Measurements from ENCODE around the gene TTC23. TPM values are rescaled to one million over a fixed set of nuclear protein-coding genes. Genes with fewer than 3 reads are reported as not detected.
"Not testable (repeated sequence)": the region's sequence is repeated elsewhere in the genome, so short reads cannot be mapped to it uniquely, and the experiment has no call there.

The TTC23 gene
- total RNA-seq, 1 donor from 2014 or later, result 19.1 TPM

DNA sequence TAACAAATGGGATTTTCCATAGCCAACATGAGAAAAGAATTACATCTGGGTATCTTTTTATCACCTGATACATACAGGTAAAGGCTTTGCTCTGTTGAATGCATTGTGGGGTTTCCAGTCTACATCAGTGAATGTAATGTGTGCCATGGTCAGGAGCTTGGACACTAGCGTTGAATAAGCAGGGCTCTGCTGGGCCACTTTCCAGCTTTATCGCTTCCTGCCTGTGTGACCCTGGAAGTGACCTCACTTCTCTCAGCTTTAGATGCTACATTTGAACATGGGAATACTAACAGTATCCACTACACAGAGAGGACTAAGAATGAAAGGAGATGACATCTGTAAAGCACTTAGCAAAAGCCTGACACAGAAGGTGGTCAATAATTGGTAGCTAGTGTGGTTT, 40.1 kb downstream of the TTC23 start:
- intact Hi-C loops (cut with DNase I), result no loop called here
- H3K27ac ChIP-seq, result no peak overlapping the region
- TF ChIP-seq, protein P1, sequence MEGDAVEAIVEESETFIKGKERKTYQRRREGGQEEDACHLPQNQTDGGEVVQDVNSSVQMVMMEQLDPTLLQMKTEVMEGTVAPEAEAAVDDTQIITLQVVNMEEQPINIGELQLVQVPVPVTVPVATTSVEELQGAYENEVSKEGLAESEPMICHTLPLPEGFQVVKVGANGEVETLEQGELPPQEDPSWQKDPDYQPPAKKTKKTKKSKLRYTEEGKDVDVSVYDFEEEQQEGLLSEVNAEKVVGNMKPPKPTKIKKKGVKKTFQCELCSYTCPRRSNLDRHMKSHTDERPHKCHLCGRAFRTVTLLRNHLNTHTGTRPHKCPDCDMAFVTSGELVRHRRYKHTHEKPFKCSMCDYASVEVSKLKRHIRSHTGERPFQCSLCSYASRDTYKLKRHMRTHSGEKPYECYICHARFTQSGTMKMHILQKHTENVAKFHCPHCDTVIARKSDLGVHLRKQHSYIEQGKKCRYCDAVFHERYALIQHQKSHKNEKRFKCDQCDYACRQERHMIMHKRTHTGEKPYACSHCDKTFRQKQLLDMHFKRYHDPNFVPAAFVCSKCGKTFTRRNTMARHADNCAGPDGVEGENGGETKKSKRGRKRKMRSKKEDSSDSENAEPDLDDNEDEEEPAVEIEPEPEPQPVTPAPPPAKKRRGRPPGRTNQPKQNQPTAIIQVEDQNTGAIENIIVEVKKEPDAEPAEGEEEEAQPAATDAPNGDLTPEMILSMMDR (IDR thresholded peaks at IDR 0.05), result no peak
- H3K36me3 ChIP-seq, result no peaks in the 10 kb centered on the region
- no peaks in the 10 kb centered on the region for H3K27me3 ChIP-seq
- DNase-seq (no peak), ATAC-seq (no peak)
- no peaks in the 10 kb centered on the region for H3K4me1 ChIP-seq
- H3K4me3 ChIP-seq, result no peak overlapping the region
- no peaks in the 10 kb centered on the region for H3K9me3 ChIP-seq

DNA sequence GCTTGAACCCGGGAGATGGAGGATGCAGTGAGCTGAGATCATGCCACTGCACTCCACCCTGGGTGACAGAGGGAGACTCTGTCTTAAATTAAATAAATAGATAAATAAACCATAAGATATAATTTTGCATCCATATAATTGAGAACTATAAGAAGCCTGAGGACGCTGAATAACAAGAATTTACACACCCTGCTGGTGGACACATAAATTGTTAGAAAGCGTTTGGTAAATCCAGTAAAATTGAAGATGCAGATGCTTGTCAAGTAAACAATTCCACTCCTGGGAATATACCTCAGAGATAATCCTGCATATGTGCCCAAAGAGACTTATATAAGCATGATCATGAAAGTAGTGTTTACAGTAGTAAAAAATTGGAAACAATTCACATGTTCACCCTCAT, 41.7 kb downstream of the TTC23 start:
- Histone ChIP-seq H3K27ac (no peak overlapping the region), H3K27me3 (no peaks in the 10 kb centered on the region), H3K9me3 (no peaks in the 10 kb centered on the region), H3K36me3 (no peaks in the 10 kb centered on the region), H3K4me3 (no peak overlapping the region), H3K4me1 (no peaks in the 10 kb centered on the region)
- TF ChIP-seq, protein P1 (IDR thresholded peaks at IDR 0.05), result no peak
- no peak for ATAC-seq
- intact Hi-C loops (cut with DNase I), result no loop called here
- DNase-seq, result no peak

DNA sequence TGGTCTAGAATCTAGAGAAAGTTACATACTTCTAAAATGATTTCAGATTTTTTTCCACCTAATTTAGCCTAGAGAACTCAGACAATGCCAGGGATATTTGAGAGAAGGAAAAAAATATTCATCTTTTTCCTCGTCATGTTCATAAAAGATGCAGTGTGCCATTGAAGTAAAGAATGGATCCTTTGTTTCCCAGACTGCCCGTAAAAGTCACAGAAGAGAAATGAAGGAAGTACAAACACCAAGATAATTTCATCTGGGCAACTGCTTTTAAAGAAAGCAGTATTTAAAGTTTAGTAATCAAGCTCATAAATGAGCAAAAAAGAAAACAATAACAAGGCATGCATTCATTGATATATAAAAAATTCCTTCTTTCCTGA, 47.2 kb downstream of the TTC23 start:
- Histone ChIP-seq H3K4me1 (no peaks in the 10 kb centered on the region), H3K27me3 (no peaks in the 10 kb centered on the region), H3K4me3 (no peak overlapping the region), H3K27ac (no peak overlapping the region), H3K36me3 (peaks cover 8% of the 10 kb centered on the region), H3K9me3 (no peaks in the 10 kb centered on the region)
- TF ChIP-seq, protein P1 (IDR thresholded peaks at IDR 0.05), result no peak
- no peak for ATAC-seq
- DNase-seq, result no peak
- intact Hi-C loops (cut with DNase I), result no loop called here

DNA sequence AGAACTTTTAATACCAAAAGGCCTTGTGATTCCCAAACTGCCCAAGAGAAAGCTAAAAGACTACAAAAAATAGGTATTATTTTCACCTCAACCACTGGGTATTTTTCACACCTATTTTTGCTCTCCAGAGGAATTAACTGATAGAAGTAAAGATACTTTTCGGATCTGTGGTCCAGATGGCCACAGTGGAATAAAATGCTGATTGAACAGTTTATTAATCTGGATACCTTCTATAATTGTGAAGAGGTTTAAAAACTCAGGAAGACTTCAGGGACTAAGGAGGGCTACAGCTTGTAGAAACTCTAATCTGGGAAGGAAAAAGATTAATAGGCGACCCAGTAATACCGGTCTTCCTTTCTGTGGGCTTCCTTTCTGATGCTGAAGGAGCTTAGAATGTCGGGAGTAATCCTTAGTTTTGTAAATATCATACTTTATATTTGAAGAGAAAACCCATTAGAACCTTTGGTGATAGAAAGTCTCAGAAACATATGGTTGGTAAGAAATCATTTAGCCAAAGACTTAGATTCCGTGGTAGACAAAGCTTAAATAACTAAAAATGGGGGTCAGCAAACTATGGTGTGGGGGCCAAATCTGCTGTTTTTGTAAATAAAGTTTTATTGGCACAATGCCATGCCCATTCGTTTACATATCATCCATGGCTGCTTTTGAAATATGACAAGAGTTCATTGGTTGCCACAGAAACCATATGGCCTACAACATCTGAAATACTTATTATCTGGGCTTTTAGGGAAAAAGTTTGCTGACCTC, 47.8 kb downstream of the TTC23 start:
- TF ChIP-seq, protein P1 (IDR thresholded peaks at IDR 0.05), result no peak
- Histone ChIP-seq H3K4me1 (no peaks in the 10 kb centered on the region), H3K27me3 (no peaks in the 10 kb centered on the region), H3K9me3 (no peaks in the 10 kb centered on the region), H3K4me3 (no peak overlapping the region), H3K27ac (no peak overlapping the region), H3K36me3 (peaks cover 10% of the 10 kb centered on the region)
- no peak for ATAC-seq
- intact Hi-C loops (cut with DNase I), result no loop called here
- DNase-seq, result no peak

DNA sequence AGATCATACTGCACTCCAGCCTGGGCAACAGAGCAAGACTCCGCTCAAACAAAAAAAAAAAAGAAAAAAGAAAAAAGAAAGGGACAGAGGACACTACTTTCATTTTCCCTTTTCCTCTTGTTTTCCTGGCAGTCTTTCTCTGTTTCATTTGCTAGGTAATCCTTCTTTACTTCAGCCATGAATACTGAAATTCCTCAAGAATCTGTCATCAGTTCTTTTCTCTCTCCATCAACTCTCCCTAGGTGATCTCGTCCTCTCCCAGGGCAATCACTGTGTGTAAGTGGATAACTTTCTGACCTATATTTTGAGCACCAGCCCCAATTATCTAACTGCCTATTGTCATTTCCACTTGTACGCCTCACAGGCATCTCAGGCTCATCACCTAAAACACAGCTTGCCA, 51.5 kb downstream of the TTC23 start:
- Histone ChIP-seq H3K9me3 (no peaks in the 10 kb centered on the region), H3K36me3 (peaks cover 25% of the 10 kb centered on the region)
- no peak for ATAC-seq

DNA sequence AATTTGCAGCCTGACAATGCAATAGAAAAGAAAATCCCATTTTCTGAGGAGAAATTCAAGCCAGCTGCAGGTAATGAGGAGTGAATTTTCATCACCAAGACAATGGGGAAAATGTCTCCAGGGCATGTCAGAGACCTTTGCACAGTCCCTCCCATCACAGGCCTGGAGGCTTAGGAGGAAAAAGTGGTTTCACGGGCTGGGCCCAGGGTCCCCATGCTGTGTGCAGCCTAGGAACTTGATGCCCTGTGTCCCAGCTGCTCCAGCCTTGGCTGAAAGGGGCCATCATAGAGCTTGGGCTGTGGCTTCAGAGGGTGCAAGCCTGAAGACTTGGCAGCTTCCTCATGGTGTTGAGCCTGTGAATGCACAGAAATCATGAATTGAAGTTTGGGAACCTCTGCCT, 57.2 kb downstream of the TTC23 start:
- DNase-seq; H3K4me1 ChIP-seq; H3K9me3 ChIP-seq; H3K27ac ChIP-seq; intact Hi-C loops (cut with DNase I); ATAC-seq; H3K4me3 ChIP-seq; H3K27me3 ChIP-seq: not testable (repeated sequence)
- H3K36me3 ChIP-seq, result peaks cover 16% of the 10 kb centered on the region

More for the DNA sequence above, 51.5 kb downstream of the TTC23 start:
- Histone ChIP-seq H3K27ac (no peak overlapping the region), H3K4me3 (no peak overlapping the region), H3K27me3 (no peaks in the 10 kb centered on the region), H3K4me1 (no peaks in the 10 kb centered on the region)
- no peak for DNase-seq
- intact Hi-C loops (cut with DNase I), result no loop called here
- TF ChIP-seq, protein P1 (IDR thresholded peaks at IDR 0.05), result no peak

Measured in upper lobe of right lung (tissue), 1 donor.